Left lung (tissue), 10 donors: ENCODE results near the gene TLE1. TPM values are rescaled to one million over a fixed set of nuclear protein-coding genes. Genes with fewer than 3 reads are reported as not detected.

Source experiments
- ATAC-seq: fragments of 200-7000 bp; cut with Tn5 transposase; one replicate; pipeline ENCODE4 v1.9.1; 2020; ENCODE audit warnings: moderate library complexity
- DNase-seq, 4 donors: peaks; one replicate each; pipeline ENCODE4 v3.0.0-alpha.2; 2013 to 2020
- H3K27ac ChIP-seq, 2 donors: fragments of 200-600 bp; sonication (generic) in 1 of 2; one replicate each; pipeline versions ENCODE4 v1.5.0 to v1.8.0; 2020 to 2021
- H3K27me3 ChIP-seq, 2 donors: fragments of 200-600 bp; sonication (generic) in 1 of 2; one replicate each; pipeline versions ENCODE4 v1.5.0 to v1.8.0; 2020 to 2021
- H3K36me3 ChIP-seq, 2 donors: fragments of 200-600 bp; sonication (generic) in 1 of 2; one replicate each; pipeline versions ENCODE4 v1.5.0 to v1.8.0; 2020 to 2021
- H3K4me1 ChIP-seq, 2 donors: fragments of 200-600 bp; one replicate each; pipeline ENCODE4 v1.8.0; 2021
- H3K4me3 ChIP-seq, 2 donors: fragments of 200-600 bp; sonication (generic) in 1 of 2; one replicate each; pipeline versions ENCODE4 v1.5.0 to v1.8.0; 2020 to 2021; ENCODE audit warnings: mild to moderate bottlenecking in 1 of 2
- H3K9me3 ChIP-seq, 2 donors: fragments of 200-600 bp; sonication (generic) in 1 of 2; one replicate each; pipeline versions ENCODE4 v1.5.0 to v1.8.0; 2020 to 2021
- intact Hi-C, 2 donors: fragments of 100-400 bp; cut with DNase I; formaldehyde crosslinking; loops; one replicate each; pipeline versions ENCODE4 v1.11.2 to v1.14.2; 2022
- polyA plus RNA-seq, 6 donors: library from polyadenylated mRNA; unstranded; fragments of 120-200 nt; gene quantifications; one replicate each; pipeline ENCODE4 v1.2.1, GENCODE V29; 2013; ENCODE audit not compliant: insufficient read length in 6 of 6
- total RNA-seq, 2 donors: library from RNA; stranded (reverse); fragmentation: NEBNext Ultra II Directional; extraction: Animal tissue kit (Norgen Biotek cat#: 25700); gene quantifications; one replicate each; pipeline ENCODE4 v1.2.1, GENCODE V29; 2021
- TF ChIP-seq, protein P1 (sequence below), 2 donors: fragments of 200-600 bp; sonication (generic) in 1 of 2; IDR thresholded peaks; one replicate each; pipeline versions ENCODE4 v1.5.0 to v1.8.0; 2021; ENCODE audit warnings: antibody characterized with exemption in 2 of 2
- donor health status: DM: no; HTN: yes; CAD: no.
- donor health status: DM: no; HTN: no; CAD: no.

The TLE1 gene
- total and polyA plus RNA-seq, 8 donors: 15.1 to 44.3 (median 40.0) TPM

GRCh38 chr9:81570083-81570482 lies 119.3 kb downstream of the TLE1 start:
- no peak overlapping the region for H3K27ac ChIP-seq
- no peaks in the 10 kb centered on the region for H3K4me1 ChIP-seq
- no peaks in the 10 kb centered on the region for H3K36me3 ChIP-seq
- no peak for ATAC-seq
- DNase-seq: no peak
- no peaks in the 10 kb centered on the region for H3K9me3 ChIP-seq
- TF ChIP-seq, protein P1, sequence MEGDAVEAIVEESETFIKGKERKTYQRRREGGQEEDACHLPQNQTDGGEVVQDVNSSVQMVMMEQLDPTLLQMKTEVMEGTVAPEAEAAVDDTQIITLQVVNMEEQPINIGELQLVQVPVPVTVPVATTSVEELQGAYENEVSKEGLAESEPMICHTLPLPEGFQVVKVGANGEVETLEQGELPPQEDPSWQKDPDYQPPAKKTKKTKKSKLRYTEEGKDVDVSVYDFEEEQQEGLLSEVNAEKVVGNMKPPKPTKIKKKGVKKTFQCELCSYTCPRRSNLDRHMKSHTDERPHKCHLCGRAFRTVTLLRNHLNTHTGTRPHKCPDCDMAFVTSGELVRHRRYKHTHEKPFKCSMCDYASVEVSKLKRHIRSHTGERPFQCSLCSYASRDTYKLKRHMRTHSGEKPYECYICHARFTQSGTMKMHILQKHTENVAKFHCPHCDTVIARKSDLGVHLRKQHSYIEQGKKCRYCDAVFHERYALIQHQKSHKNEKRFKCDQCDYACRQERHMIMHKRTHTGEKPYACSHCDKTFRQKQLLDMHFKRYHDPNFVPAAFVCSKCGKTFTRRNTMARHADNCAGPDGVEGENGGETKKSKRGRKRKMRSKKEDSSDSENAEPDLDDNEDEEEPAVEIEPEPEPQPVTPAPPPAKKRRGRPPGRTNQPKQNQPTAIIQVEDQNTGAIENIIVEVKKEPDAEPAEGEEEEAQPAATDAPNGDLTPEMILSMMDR (IDR thresholded peaks at IDR 0.05): no peak
- intact Hi-C loops: no loop called here
- no peak overlapping the region for H3K4me3 ChIP-seq
- H3K27me3 ChIP-seq: no peaks in the 10 kb centered on the region

DNA sequence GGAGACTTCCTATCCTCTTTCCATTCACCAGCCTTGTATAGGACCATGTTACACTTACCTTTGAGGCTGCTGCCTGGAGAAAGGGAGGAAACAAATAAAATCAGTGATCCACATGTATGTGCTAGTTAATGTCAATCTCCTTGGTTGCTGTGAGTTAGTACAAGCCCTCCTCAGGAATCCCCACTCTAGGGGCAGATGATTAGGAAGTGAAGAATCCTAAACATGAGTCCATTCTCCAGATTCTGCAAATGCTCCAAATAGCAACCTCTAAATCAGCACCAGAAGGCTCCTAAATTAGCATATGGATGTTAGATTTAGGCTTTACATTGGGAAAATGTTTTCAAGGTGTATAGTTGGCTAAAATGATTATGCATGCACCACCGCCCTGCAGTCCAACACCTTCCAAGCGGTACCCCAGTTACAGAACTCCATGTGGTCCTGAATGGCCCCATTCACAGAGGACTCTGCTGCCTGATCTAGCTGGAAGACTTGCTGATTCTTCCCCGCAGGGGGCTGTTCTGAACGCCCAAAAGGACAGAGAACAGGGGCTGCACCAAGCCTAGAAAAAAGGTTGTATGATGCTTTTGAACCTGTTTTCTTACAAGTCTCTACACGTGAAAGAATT lies 123.2 kb downstream of the TLE1 start:
- TF ChIP-seq, protein P1 (IDR thresholded peaks at IDR 0.05): no peak
- ATAC-seq (no peak), DNase-seq (no peak)
- H3K4me3 ChIP-seq: no peak overlapping the region
- intact Hi-C loops: no loop called here
- H3K27ac ChIP-seq: no peak overlapping the region
- peaks cover 0 to 5% of the 10 kb centered on the region in 2 donors for H3K4me1 ChIP-seq
- H3K9me3 ChIP-seq: no peaks in the 10 kb centered on the region
- no peaks in the 10 kb centered on the region for H3K36me3 ChIP-seq
- peaks cover 0 to 8% of the 10 kb centered on the region in 2 donors for H3K27me3 ChIP-seq

- Histone ChIP-seq H3K9me3 (no peaks in the 10 kb centered on the region), H3K27me3 (peaks cover 0 to 8% of the 10 kb centered on the region in 2 donors), H3K4me3 (no peak overlapping the region), H3K27ac (no peak overlapping the region), H3K36me3 (no peaks in the 10 kb centered on the region), H3K4me1 (peaks cover 0 to 5% of the 10 kb centered on the region in 2 donors)
- ATAC-seq (no peak), DNase-seq (no peak)
- intact Hi-C loops: no loop called here
- TF ChIP-seq, protein P1 (IDR thresholded peaks at IDR 0.05): no peak
Measured at GRCh38 chr9:81565609-81566008, 123.7 kb downstream of the TLE1 start.

DNA sequence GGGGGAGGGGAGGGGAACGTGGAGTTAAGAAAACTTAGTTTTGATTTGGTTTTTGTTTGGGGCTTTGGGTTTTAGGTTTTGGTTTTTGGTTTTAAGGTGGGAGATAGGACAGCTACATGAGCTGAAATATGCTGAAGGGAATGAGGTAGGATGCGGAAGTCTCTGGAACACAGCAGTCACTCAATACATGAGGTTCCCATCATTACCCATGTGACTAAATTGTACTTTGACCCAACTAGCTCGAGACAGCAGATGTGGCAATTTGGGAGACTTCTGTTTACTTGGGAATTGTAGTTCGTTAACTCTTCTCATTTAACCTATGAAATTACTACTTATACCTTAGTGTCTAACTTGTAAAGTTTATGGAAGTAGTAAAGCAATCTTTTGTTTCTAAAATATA lies 124.2 kb downstream of the TLE1 start:
- TF ChIP-seq, protein P1 (IDR thresholded peaks at IDR 0.05): no peak
- H3K27ac ChIP-seq: no peak overlapping the region
- no peaks in the 10 kb centered on the region for H3K9me3 ChIP-seq
- H3K27me3 ChIP-seq: peaks cover 0 to 13% of the 10 kb centered on the region in 2 donors
- no peaks in the 10 kb centered on the region for H3K36me3 ChIP-seq
- ATAC-seq (no peak), DNase-seq (no peak)
- peaks cover 0 to 5% of the 10 kb centered on the region in 2 donors for H3K4me1 ChIP-seq
- intact Hi-C loops: no loop called here
- H3K4me3 ChIP-seq: no peak overlapping the region

- DNase-seq (no peak), ATAC-seq (no peak)
- Histone ChIP-seq H3K4me3 (no peak overlapping the region), H3K27ac (no peak overlapping the region), H3K36me3 (no peaks in the 10 kb centered on the region), H3K27me3 (peaks cover 0 to 18% of the 10 kb centered on the region in 2 donors), H3K9me3 (no peaks in the 10 kb centered on the region), H3K4me1 (peaks cover 0 to 7% of the 10 kb centered on the region in 2 donors)
- TF ChIP-seq, protein P1 (IDR thresholded peaks at IDR 0.05): no peak
- intact Hi-C loops: no loop called here
Measured at GRCh38 chr9:81564632-81565031, 124.7 kb downstream of the TLE1 start.
